Measurements from ENCODE around the gene NRSN2.
"Not testable (repeated sequence)": the region's sequence is repeated elsewhere in the genome, so short reads cannot be mapped to it uniquely, and the experiment has no call there.

Gene NRSN2

GRCh38 chr20:330233-331149 lies 16.4 kb upstream of the NRSN2 start:
- H3K4me2 ChIP-seq (ENCODE audit: low read depth, low read length, poor library complexity, severe bottlenecking) = peak overlapping the region; percentile 95
- no peak overlapping the region for H2AFZ ChIP-seq (ENCODE audit: low read length)
- H3K9me3 ChIP-seq (ENCODE audit: insufficient read depth, low read depth, low read length) = no peaks in the 10 kb centered on the region
- no peaks in the 10 kb centered on the region for H3K27me3 ChIP-seq (ENCODE audit: insufficient read depth, low read length, poor library complexity, severe bottlenecking)
- H3K4me3 ChIP-seq (ENCODE audit: low read length, poor library complexity, severe bottlenecking) = peak overlapping the region; percentile 85
- peaks cover 30% of the 10 kb centered on the region for H3K4me1 ChIP-seq (ENCODE audit: insufficient read depth, low read length, poor library complexity, severe bottlenecking)
- H3K9me2 ChIP-seq (replicated peaks; ENCODE audit: low read depth, low read length) = no peaks in the 10 kb centered on the region
- no peaks in the 10 kb centered on the region for H3K36me3 ChIP-seq (ENCODE audit: insufficient read depth, low read length)
- H3K79me2 ChIP-seq (ENCODE audit: insufficient read depth, low read length) = peaks cover 45% of the 10 kb centered on the region
- peaks cover 5% of the 10 kb centered on the region; the same call in 1 of the 2 replicates for H3F3A ChIP-seq (ENCODE audit: low read depth)
- peaks cover 37% of the 10 kb centered on the region for H4K20me1 ChIP-seq (ENCODE audit: insufficient read depth, low read length, poor library complexity, severe bottlenecking)
- no peak overlapping the region for H3K9ac ChIP-seq (ENCODE audit: low read depth, low read length, poor library complexity, severe bottlenecking)
- TF ChIP-seq CTCF (conservative IDR thresholded peaks at IDR 0.05; ENCODE audit: low read length) = peak; percentile 90
- TF ChIP-seq EZH2phosphoT487 (IDR thresholded peaks at IDR 0.05; ENCODE audit: borderline replicate concordance) = no peak

DNA sequence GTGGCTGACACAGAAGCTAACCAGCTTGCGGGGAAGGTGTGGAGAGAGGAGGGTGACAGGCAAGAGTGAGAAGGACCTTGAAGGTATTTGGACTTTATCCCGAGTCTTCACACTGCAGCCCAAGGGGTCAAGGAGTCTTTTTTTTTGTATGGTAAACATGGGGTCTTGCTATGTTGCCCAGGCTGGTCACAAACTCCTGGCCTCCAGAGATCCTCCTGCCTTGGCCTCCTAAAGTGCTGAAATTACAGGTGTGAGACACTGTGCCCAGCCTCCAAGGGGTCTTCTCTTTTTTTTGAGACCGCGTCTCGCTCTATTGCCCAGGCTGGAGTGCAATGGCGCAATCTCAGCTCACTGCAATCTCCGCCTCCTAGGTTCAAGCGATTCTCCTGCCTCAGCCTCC lies 12.3 kb upstream of the NRSN2 start:
- H4K20me1 ChIP-seq (ENCODE audit: insufficient read depth, low read length, poor library complexity, severe bottlenecking) = peaks cover 14% of the 10 kb centered on the region
- no peak overlapping the region for H3K4me3 ChIP-seq (ENCODE audit: low read length, poor library complexity, severe bottlenecking)
- H3K79me2 ChIP-seq (ENCODE audit: insufficient read depth, low read length) = peaks cover 9% of the 10 kb centered on the region; the same call in 1 of the 2 replicates
- H3K36me3 ChIP-seq (ENCODE audit: insufficient read depth, low read length) = no peaks in the 10 kb centered on the region
- H3K4me1 ChIP-seq (ENCODE audit: insufficient read depth, low read length, poor library complexity, severe bottlenecking) = peaks cover 15% of the 10 kb centered on the region
- TF ChIP-seq EZH2phosphoT487 (IDR thresholded peaks at IDR 0.05; ENCODE audit: borderline replicate concordance) (no peak), CTCF (conservative IDR thresholded peaks at IDR 0.05; ENCODE audit: low read length) (no peak)
- peaks cover 5% of the 10 kb centered on the region; the same call in 1 of the 2 replicates for H3F3A ChIP-seq (ENCODE audit: low read depth)
- H3K9me3 ChIP-seq (ENCODE audit: insufficient read depth, low read depth, low read length) = no peaks in the 10 kb centered on the region
- H3K27me3 ChIP-seq (ENCODE audit: insufficient read depth, low read length, poor library complexity, severe bottlenecking) = no peaks in the 10 kb centered on the region
- H2AFZ ChIP-seq (ENCODE audit: low read length) = no peak overlapping the region
- no peak overlapping the region for H3K9ac ChIP-seq (ENCODE audit: low read depth, low read length, poor library complexity, severe bottlenecking)
- H3K9me2 ChIP-seq (replicated peaks; ENCODE audit: low read depth, low read length) = no peaks in the 10 kb centered on the region
- no peak overlapping the region for H3K4me2 ChIP-seq (ENCODE audit: low read depth, low read length, poor library complexity, severe bottlenecking)

DNA sequence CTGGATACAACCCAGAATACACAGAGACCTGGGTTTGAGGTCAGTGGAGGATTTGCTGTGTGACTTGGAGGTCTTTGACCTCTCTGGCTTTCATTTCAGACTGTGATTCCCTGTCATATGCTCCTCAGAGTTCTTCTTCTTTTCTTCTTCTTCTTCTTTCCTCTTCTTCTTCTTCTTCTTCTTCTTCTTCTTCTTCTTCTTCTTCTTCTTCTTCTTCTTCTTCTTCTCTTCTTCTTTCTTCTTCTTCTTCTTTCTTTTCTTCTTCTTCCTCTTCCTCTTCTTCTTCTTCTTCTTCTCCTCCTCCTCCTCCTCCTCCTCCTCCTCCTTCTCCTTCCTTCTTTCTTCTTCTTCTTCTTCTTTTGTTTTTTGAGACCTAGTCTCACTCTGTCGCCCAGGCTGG lies 10.9 kb upstream of the NRSN2 start:
- not testable (repeated sequence) for H3K4me1 ChIP-seq (ENCODE audit: insufficient read depth, low read length, poor library complexity, severe bottlenecking); H2AFZ ChIP-seq (ENCODE audit: low read length); H4K20me1 ChIP-seq (ENCODE audit: insufficient read depth, low read length, poor library complexity, severe bottlenecking); H3K27me3 ChIP-seq (ENCODE audit: insufficient read depth, low read length, poor library complexity, severe bottlenecking); H3F3A ChIP-seq (ENCODE audit: low read depth); H3K4me3 ChIP-seq (ENCODE audit: low read length, poor library complexity, severe bottlenecking); H3K4me2 ChIP-seq (ENCODE audit: low read depth, low read length, poor library complexity, severe bottlenecking); H3K36me3 ChIP-seq (ENCODE audit: insufficient read depth, low read length); H3K9me2 ChIP-seq (replicated peaks; ENCODE audit: low read depth, low read length); H3K79me2 ChIP-seq (ENCODE audit: insufficient read depth, low read length); H3K9me3 ChIP-seq (ENCODE audit: insufficient read depth, low read depth, low read length); H3K9ac ChIP-seq (ENCODE audit: low read depth, low read length, poor library complexity, severe bottlenecking)

All from Loucy (cell line).